K562 (cell line): ENCODE results near the gene DIPK1B. TPM values are rescaled to one million over a fixed set of nuclear protein-coding genes. Genes with fewer than 3 reads are reported as not detected.

Experiments used
- BRD9 ChIP-seq: fragments of 450-650 bp; IDR thresholded peaks from 2 replicates; pipeline ENCODE4 v1.6.1; 2018; ENCODE audit warnings: low read depth; ENCODE audit not compliant: partially characterized antibody
- MGA ChIP-seq: fragments of 450-650 bp; IDR thresholded peaks from 2 replicates; pipeline ENCODE4 v1.6.1; 2016; ENCODE audit warnings: mild to moderate bottlenecking, moderate library complexity
- SIRT6 ChIP-seq: IDR thresholded peaks from one replicate; pipeline ENCODE4 v1.6.1; 2012; ENCODE audit warnings: low read depth, mild to moderate bottlenecking, control low read depth, inconsistent platforms, low read length, moderate library complexity
- ZEB2 ChIP-seq: fragments of 450-650 bp; IDR thresholded peaks from 2 replicates; pipeline ENCODE4 v1.6.1; 2016
- ZNF398 ChIP-seq: fragments of 250-450 bp; sonication (Bioruptor Pico); IDR thresholded peaks from 2 replicates; pipeline ENCODE4 v1.8.0; 2021; ENCODE audit warnings: moderate library complexity, mild to moderate bottlenecking, inconsistent platforms
- polyA plus RNA-seq, 8 experiments: library from polyadenylated mRNA; depleted of rRNA in 4 of 8; stranded (reverse) in 5 of 8; unstranded in 3 of 8; fragments of >200 nt; fragmentation: Nextera tagmentation in 2 of 8; fragmentation: Illumina TruSeq in 1 of 8; extraction: Ambion mirVana in 2 of 8; extraction: Trizol in 1 of 8; gene quantifications; 2 replicates each; pipeline versions ENCODE4 v1.2.1 to v1.2.3, GENCODE V29; 2011 to 2014; ENCODE audit warnings: inconsistent platforms in 1 of 8, missing spikeins in 1 of 8
- total RNA-seq, 7 experiments: library from RNA; depleted of rRNA in 6 of 7; stranded (reverse); fragments of >200 nt in 6 of 7; fragmentation: Illumina TruSeq in 2 of 7; extraction: Trizol in 2 of 7; gene quantifications; 2 replicates each; pipeline versions ENCODE4 v1.2.1 to v1.2.3, GENCODE V29; 2011 to 2021; ENCODE audit warnings: low replicate concordance in 1 of 7

The DIPK1B gene
- total and polyA plus RNA-seq, 9 of the 15 experiments (the other 6 are each of a cell fraction or from before 2014, with no cell fraction given), result 0.08 to 22.3 (median 5.9) TPM

- TF ChIP-seq MGA, result no peak
- no peak for TF ChIP-seq ZEB2
- TF ChIP-seq ZNF398 (CRISPR knock-in tag), result no peak
- TF ChIP-seq SIRT6, result no peak
- TF ChIP-seq BRD9, result no peak
These were observed 25.3 kb upstream of the DIPK1B start, which contains the start of gene AGPAT2 (continued) for GRCh38 chr9:136686794-136687711.
